Colonic mucosa (tissue), 4 donors: ENCODE data around the gene SLC38A8. TPM values are rescaled to one million over a fixed set of nuclear protein-coding genes. Genes with fewer than 3 reads are reported as not detected.

Experiments used
- DNase-seq: peaks from one replicate; pipeline ENCODE4 v3.0.0-alpha.2; 2020
- H3K27ac ChIP-seq: fragments of 200-600 bp; one replicate; pipeline ENCODE4 v1.8.0; 2021
- H3K27me3 ChIP-seq: fragments of 200-600 bp; one replicate; pipeline ENCODE4 v1.8.0; 2021
- H3K36me3 ChIP-seq: fragments of 200-600 bp; one replicate; pipeline ENCODE4 v1.8.0; 2021
- H3K4me1 ChIP-seq: fragments of 200-600 bp; one replicate; pipeline ENCODE4 v1.8.0; 2021; ENCODE audit warnings: mild to moderate bottlenecking
- H3K4me3 ChIP-seq: fragments of 200-600 bp; one replicate; pipeline ENCODE4 v1.8.0; 2021
- H3K9ac ChIP-seq, 2 donors: one replicate each; pipeline ENCODE4 v1.7.0; 2013; ENCODE audit warnings: control low read depth in 2 of 2, low read depth in 2 of 2, low read length in 2 of 2
- H3K9me3 ChIP-seq: fragments of 200-600 bp; one replicate; pipeline ENCODE4 v1.8.0; 2021
- CTCF ChIP-seq: fragments of 200-600 bp; IDR thresholded peaks from one replicate; pipeline ENCODE4 v1.8.0; 2022; ENCODE audit warnings: antibody characterized with exemption, mild to moderate bottlenecking
- intact Hi-C: fragments of 100-400 bp; cut with DNase I; formaldehyde crosslinking; loops from one replicate; pipeline ENCODE4 v1.14.1; 2022
- total RNA-seq, 2 donors: library from RNA; stranded (reverse); fragmentation: NEBNext Ultra II Directional in 1 of 2; extraction: Animal tissue kit (Norgen Biotek cat#: 25700) in 1 of 2; gene quantifications; one replicate each; pipeline ENCODE4 v1.2.1, GENCODE V29; 2021
- donor health status: healthy.
- donor health status: DM: no; HTN: no; CAD: no.
- donor health status: DM: no; HTN: no; CAD: no.

The SLC38A8 gene
- total RNA-seq, 2 donors from 2014 or later, result not detected

GRCh38 chr16:83980794-83981193, 61.8 kb downstream of the SLC38A8 start:
- H3K9me3 ChIP-seq, result no peaks in the 10 kb centered on the region
- DNase-seq, result no peak
- H3K9ac ChIP-seq, result no peak overlapping the region
- no peaks in the 10 kb centered on the region for H3K4me1 ChIP-seq
- TF ChIP-seq CTCF, result no peak
- intact Hi-C loops, result loop anchor here (10.0 kb wide), 1 partner anchor 264 kb away; the partner anchor contains the start of gene KCNG4
- H3K27ac ChIP-seq, result no peak overlapping the region
- H3K4me3 ChIP-seq, result no peak overlapping the region
- no peaks in the 10 kb centered on the region for H3K27me3 ChIP-seq
- H3K36me3 ChIP-seq, result no peaks in the 10 kb centered on the region

GRCh38 chr16:83979441-83979840, 63.2 kb downstream of the SLC38A8 start:
- no peaks in the 10 kb centered on the region for H3K36me3 ChIP-seq
- no peak overlapping the region for H3K27ac ChIP-seq
- no peak overlapping the region for H3K4me3 ChIP-seq
- H3K4me1 ChIP-seq, result no peaks in the 10 kb centered on the region
- intact Hi-C loops, result no loop called here
- no peaks in the 10 kb centered on the region for H3K9me3 ChIP-seq
- DNase-seq, result no peak
- H3K9ac ChIP-seq, result no peak overlapping the region
- no peak for TF ChIP-seq CTCF
- no peaks in the 10 kb centered on the region for H3K27me3 ChIP-seq

GRCh38 chr16:83978401-83978904, 64.1 kb downstream of the SLC38A8 start:
- no peaks in the 10 kb centered on the region for H3K9me3 ChIP-seq
- intact Hi-C loops, result no loop called here

GRCh38 chr16:83977056-83977815, 65.4 kb downstream of the SLC38A8 start:
- no peak overlapping the region for H3K4me3 ChIP-seq
- no peak for TF ChIP-seq CTCF
- no peak overlapping the region for H3K9ac ChIP-seq
- H3K27ac ChIP-seq, result no peak overlapping the region
- H3K4me1 ChIP-seq, result no peaks in the 10 kb centered on the region
- H3K27me3 ChIP-seq, result no peaks in the 10 kb centered on the region
- intact Hi-C loops, result no loop called here
- no peak for DNase-seq
- no peaks in the 10 kb centered on the region for H3K36me3 ChIP-seq
- H3K9me3 ChIP-seq, result no peaks in the 10 kb centered on the region

More at GRCh38 chr16:83978401-83978904, 64.1 kb downstream of the SLC38A8 start:
- DNase-seq, result no peak
- H3K36me3 ChIP-seq, result no peaks in the 10 kb centered on the region
- no peaks in the 10 kb centered on the region for H3K27me3 ChIP-seq
- no peaks in the 10 kb centered on the region for H3K4me1 ChIP-seq
- no peak overlapping the region for H3K9ac ChIP-seq
- no peak overlapping the region for H3K27ac ChIP-seq
- no peak overlapping the region for H3K4me3 ChIP-seq
- TF ChIP-seq CTCF, result no peak

- no peak overlapping the region for H3K4me3 ChIP-seq
- no peak overlapping the region for H3K27ac ChIP-seq
- H3K9me3 ChIP-seq, result no peaks in the 10 kb centered on the region
- no peaks in the 10 kb centered on the region for H3K4me1 ChIP-seq
- DNase-seq, result no peak
- H3K9ac ChIP-seq, result no peak overlapping the region
- H3K27me3 ChIP-seq, result no peaks in the 10 kb centered on the region
- H3K36me3 ChIP-seq, result no peaks in the 10 kb centered on the region
- no peak for TF ChIP-seq CTCF
- intact Hi-C loops, result no loop called here
These were observed 66.9 kb downstream of the SLC38A8 start for GRCh38 chr16:83975590-83976260.
